Eye (tissue), 1 donor: Measurements from ENCODE around the gene MBD2.
"Not testable (repeated sequence)": the region's sequence is repeated elsewhere in the genome, so short reads cannot be mapped to it uniquely, and the experiment has no call there.

ENCODE experiments used
- DNase-seq: peaks from one replicate; pipeline ENCODE4 v3.0.0-alpha.2; 2015

Gene MBD2

DNA sequence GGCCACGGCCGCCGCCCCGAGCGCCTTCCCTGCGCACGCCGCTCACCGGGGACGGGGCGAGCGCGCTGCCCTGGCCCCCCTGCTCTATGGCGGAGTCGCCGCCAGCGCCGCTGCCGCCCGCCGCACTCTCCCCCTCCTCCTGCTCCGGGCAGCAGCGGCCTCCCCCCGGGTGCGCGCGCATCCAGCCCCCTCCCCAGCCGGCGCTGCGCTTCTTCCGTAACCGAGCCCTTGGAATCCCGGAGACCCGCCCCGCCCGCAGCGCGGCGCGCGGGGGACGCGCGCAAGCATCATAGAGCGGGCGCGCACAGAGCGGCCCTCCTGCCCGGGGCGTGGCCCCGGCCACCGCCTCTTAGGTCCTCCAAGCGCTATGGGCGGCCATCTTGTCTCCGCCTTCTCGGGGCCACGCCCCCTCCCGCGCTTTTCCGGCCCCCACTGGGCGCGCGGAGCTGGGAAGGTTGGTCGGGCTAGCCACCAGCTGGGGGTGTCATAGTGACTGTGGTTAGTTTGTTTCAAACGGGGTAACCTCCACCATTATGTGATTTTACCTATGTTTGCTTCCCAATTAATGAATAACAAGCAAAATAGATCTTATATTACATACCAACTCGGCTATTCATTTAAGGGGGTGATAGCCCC lies at the start of gene MBD2:
MBD2 (minus strand) TSS at position 291 of the 636 bp plus-strand sequence; CDS start at position 181, 110 bp downstream.
- peak; percentile 98 for DNase-seq

- no peak for DNase-seq
Measured at GRCh38 chr18:54269893-54270844, 45.7 kb upstream of the MBD2 start.

DNA sequence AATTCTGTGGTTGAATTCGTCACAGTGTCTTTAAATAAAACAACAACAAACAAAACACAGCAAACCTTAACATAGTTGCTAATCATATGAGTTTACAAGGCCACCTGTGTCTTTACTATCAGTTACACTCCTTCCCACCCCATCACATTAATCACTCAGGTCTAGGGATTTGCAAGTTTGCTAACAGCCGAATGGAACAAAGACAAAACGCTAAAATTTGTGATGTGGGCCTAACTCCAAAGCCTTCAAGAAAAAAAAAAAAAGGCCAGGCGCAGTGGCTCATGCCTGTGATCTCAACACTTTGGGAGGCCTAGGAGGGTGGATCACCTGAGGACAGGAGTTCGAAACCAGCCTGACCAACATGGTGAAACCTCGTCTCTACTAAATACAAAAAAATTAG lies 44.3 kb upstream of the MBD2 start:
- DNase-seq: no peak

DNA sequence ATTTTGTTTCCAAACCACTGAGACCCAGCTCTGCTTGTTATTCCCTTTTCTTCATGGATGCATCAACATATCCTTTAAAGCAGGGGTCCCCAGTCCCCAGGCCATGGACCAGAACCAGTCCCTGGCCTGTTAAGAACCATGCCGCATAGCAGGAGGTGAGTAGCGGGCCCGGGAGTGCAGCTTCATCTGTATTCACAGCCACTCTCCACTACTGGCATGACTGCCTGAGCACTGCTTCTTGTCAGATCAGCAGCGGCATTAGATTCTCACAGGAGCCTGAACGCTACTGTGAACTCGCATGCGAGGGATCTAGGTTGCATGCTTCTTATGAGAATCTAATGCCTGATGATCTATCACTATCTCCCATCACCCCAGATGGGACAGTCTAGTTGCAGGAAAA lies 43.2 kb upstream of the MBD2 start:
- no peak for DNase-seq

GRCh38 chr18:54263904-54264336 lies 39.5 kb upstream of the MBD2 start:
- no peak for DNase-seq

DNA sequence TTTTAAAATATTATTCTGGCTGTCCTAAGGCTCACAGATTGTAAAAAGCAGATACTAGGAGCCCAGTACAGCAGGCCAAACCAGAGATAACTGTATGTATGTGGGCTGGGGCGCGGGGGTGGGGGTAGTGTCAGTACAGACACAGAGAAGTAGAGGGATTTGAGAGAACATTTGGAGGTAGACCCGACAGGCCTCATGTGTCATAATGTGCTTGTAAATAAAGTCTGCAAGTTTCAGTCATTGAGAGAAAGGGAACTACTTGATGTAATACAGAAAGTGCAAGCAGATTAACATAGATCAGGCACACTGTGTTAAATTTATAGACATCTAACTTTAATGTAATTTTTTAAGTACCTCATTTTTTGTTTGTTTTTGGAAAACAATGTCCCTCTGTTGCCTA lies 37.4 kb upstream of the MBD2 start:
- DNase-seq: no peak

GRCh38 chr18:54260396-54261072 lies 36.1 kb upstream of the MBD2 start:
- no peak for DNase-seq

GRCh38 chr18:54257818-54258217 lies 33.3 kb upstream of the MBD2 start:
- not testable (repeated sequence) for DNase-seq

- no peak for DNase-seq
Measured at GRCh38 chr18:54257015-54257414, 32.5 kb upstream of the MBD2 start.

- no peak for DNase-seq
Measured at GRCh38 chr18:54255141-54255540, 30.7 kb upstream of the MBD2 start.

GRCh38 chr18:54254265-54254758 lies 29.8 kb upstream of the MBD2 start:
- DNase-seq: peak; percentile 60

GRCh38 chr18:54251606-54252390 lies 27.3 kb upstream of the MBD2 start:
- no peak for DNase-seq

DNA sequence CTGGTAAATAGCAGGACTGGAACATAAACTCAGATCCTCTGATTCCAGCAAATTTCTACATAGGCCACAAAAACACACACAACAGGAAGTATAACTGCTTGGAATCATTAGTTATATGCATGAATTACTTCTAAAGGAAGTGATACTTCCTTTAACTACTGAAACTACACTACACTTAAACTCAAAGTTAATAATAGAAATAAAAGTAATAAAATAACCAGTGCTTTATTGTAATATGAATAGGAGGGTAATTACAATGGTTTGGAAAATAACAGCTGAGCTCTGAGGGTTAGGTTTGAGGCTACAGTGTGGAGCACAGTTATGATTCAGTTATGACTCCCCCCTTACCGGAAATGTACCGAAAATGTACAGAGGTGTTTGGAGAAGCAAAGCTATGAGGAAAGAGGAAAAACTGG lies 26.4 kb upstream of the MBD2 start:
- DNase-seq: no peak

DNA sequence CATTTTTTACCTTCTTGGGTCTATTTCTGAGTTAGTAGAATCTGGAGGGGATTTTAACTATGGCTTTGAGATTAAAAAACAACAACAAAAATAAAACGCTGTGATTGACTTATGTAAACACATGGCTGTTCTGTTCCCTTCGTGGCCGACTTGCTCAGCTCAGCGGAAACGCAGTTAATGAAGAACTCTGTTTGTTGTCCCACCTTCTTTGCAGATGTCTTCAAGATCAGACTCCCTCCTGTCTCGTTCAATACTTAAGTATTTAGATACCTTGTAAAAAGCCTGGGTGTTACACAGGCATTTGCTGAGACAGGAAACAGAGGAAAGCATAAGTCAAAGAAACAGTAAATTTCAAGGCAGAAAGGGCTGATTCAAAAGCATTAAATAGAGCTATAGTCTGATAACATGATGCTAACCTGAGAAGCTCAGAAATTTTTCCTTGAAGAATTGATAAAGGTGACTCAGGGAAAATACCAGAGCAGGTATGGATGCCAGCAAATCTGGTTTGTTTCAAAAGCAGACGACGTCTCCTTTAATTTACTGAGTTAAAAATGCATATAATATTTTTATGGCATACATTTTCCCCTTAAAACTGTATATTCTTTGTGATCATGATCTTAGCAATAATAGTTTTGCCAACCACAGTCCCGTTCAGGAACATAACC lies 23.2 kb upstream of the MBD2 start:
- no peak for DNase-seq

DNA sequence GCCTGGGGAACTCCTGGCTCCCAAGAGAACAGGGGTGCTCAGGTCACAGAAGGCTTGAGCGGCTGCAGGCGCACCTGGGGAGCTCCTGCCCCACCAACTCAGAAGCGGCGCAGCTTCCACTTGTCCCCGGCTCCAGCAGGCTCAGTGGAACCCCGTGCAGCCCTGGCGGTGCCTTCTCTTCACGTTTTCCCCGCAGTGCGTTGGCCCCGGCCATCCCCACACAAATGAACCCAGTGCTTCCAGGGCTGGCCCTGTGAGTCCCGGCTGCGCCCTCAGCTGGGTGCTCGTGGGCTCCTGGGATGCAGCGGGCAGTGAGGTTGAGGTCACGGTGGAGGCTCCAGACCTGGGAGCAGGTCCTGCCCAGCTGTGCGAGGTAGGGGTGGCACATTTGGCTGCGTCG lies 17.9 kb upstream of the MBD2 start:
- DNase-seq: no peak

GRCh38 chr18:54241483-54241882 lies 17.0 kb upstream of the MBD2 start:
- no peak for DNase-seq

- DNase-seq: no peak
Measured at GRCh38 chr18:54240629-54241107, 16.2 kb upstream of the MBD2 start.

DNA sequence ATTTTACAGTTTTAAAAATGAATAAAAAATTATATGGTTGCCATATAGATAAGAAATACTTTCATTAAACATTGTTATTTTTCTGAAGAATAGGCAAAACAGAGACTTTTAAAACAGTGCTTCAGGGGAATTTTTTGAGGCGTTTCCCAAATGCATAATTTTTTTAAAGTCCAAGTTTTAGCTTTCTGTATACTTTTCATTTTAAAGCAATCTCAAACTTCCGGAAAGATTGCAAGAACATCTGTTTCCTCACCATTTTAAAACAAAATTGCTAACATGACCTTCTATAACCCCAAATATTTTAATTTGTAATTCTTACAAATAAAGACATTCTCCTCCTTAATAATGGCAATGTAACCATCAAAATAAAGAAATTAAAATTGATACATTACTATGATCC lies 15.1 kb upstream of the MBD2 start:
- DNase-seq: no peak

DNA sequence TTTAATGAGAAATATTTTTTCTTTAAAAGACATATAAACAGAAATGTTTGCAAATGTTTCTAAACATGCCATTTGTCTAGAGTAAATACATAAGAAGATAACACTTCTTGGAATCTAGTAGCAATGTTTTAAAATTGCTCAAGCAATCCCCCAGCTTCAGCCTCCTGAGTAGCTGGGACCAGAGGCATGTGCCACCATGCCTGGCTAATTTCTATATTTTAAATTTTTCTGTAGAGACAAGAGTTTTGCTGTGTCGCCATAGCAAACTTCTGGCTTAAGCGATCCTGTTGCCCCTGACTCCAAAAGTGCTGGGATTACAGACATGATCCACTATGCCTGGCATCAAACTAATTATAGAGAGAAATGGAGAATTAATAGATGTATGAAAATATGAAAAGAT lies 14.6 kb upstream of the MBD2 start:
- DNase-seq: no peak

DNA sequence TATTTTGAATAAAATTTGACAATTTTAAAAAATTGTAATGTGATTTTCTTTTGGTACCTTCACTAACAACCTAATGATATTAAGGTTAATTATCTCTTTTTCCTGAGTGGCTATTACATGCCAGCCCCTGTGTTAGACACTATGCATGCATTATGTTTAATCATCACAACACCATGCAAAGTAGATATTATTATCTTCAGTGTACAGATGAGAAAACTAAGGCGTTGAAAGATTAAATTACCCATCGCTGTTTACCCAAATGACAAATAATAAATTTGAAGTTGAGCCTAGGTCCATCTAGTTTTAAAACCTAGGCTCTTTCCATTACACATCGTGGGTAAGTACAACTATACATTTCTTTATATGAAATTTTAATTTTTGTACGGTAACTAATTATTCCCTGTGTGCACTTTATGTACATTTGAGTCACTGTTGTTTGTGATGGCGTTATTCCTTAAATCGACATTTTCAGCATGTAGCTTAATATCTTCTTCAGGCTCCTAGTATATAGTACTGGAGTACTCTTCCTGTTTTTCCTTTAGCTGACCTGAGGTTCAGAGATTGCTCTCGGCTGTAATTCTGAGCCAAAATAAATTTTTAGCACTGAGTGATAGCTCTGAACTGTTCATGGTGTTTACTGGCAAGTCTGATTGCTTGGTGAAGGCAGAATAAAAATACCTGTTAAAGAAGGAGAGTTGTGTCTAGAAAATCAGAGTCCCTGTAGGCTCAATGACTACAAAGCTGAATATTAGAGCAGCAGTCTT lies 13.9 kb upstream of the MBD2 start:
- DNase-seq: no peak

DNA sequence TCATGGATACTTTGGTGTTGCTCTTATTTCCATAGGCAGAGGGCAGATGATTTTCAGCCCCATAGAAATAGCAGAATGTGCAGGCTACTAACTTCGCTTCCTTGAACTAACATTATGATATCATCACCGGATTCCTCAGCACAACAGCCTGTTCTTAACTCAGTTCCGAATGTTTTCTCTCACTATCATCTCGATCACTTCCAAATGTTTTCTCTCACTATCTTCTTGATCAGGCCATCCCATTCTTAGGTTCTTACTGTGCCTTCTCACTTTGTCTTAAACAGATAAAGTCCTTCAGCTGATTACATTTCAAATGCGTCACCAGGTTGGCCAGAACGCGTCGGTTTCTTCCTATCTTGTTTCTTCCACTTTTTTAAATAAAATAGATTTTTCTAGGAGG lies 11.4 kb upstream of the MBD2 start:
- no peak for DNase-seq
